GM18507 (cell line): ENCODE results near the gene RND3.

ENCODE experiments used
- DNase-seq: peaks from one replicate; pipeline ENCODE4 v3.0.0; 2011; ENCODE audit warnings: low read depth; ENCODE audit not compliant: insufficient read length; ENCODE audit errors: extremely low spot score
- FAIRE-seq: peaks from 2 replicates; lab custom pipeline; 2011; peaks lifted over from hg19 to GRCh38; lab: Jason Lieb, UNC

Gene RND3, protein sequence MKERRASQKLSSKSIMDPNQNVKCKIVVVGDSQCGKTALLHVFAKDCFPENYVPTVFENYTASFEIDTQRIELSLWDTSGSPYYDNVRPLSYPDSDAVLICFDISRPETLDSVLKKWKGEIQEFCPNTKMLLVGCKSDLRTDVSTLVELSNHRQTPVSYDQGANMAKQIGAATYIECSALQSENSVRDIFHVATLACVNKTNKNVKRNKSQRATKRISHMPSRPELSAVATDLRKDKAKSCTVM

DNA sequence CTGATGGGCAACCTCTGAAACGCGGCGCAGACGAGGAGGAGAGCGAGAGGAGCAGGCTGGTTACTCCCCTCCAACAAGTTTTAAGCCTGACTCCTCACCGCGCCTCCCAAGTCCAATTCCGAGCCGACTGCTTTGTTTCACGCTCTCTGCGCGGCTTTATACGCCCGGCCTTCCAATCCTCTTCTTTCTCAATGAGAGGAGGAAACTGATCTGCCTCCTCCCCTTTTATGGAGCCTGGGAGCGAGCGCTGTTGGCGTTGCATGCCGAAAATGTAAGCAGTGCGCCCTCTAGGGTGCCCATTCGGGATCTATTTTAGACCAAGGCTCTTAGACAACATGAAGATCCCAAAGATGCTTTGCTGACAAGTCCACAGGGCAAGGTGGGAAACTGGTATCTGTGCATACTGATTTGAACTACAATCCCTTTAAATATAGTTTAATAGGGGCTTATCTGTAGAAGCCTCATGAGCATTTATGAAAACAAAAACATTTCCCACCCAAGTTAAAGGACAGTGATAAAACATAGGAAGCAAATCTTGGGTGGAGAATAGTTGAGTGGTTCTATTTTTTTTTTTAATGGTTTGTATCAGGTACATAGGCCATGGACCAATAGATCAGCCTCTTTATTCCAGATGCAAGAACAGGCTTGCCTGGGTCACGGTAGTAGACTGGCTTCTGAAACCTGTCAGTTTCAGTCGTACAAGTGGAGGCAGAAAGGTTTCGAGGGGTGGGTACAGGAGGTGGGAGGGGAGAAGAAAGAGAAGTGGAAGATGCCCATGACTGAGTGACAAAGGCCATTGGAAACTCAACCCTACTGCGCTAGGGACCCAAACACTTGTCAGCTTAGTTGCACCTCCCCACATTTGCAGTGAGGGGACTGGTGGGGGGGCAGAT is at the start of gene RND3:
Gene RND3 (minus strand): TSS at position 131 of the 893 bp plus-strand sequence. CDS start 250 bp downstream, outside the sequence.
- FAIRE-seq: peak; percentile 70

DNA sequence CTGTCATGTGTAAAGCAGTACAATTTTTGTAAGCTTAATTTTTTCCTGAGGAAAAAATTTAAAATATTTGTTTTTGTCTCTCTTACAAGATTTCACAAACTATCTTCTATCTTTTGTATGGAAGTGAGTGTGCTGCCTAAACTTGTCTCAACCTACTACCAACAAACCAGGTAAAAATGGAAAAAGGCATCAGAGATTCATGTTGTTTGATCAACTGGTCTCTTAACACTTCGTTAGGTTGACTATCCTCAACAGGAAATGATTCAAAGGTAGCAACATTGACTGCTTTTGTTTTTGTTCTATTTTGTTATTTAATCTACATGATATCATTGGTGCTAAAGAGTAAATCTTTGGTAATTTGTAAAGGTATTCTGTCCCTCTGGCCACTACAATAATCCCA is 47.7 kb upstream of the RND3 start:
- DNase-seq: no peak
- FAIRE-seq: no peak

More for the DNA sequence above, at the start of gene RND3:
- DNase-seq: no peak

DNA sequence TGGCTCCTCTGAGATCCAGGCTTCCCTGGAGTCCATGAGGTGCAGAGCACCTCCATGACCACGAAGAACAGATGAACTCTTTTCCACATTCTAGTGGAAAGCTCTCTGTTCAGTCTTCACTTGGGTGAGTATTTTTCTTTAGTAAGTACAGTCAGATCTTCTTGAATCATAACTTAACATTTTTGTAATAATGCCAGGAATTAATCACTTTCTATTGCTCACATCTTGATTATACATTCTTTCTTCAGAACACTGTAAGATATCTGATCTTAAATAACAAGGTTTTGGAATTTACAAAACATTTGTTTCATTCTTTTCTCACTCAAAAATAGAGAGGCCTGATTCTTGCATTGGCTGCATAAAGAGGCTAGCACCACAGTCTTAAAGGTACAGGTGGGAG is 45.4 kb upstream of the RND3 start:
- no peak for FAIRE-seq
- DNase-seq: no peak

DNA sequence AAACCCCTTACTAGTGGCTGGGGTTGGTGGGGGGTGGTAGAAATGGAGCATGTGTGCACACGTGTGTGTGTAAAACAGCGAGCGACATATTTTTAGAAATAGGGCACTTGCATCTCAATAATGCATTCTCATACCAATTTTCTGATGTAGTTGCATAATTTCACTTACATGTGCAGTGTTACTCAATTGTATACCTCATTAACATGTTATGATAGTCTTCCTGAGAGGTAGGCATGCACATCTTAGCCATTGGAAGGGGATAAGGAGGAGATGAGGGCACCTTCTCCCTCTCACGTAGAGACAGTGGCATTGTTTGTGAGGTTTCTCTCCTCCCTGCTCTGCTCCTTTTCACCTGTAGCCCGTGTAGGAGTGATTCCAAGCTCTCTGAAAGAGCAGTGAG is 44.6 kb upstream of the RND3 start:
- DNase-seq: no peak
- no peak for FAIRE-seq

DNA sequence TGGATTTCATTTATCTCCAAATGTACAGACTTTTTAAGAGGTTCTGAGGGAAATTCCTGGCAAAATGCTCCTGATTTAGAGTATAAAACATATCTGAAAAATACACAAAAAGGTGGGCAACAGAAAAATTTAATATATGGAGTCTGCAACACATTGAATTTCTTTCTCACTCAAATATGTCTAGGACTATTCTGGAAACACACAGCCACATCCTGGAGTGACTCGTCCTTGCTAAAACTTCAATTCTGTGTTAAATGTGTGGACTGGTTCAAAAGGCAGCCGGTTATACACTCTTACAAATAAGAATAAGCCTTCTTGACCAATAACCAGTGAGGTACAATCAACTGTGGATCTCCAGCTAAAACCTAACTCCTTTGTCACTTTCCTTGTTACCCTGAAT is 44.1 kb upstream of the RND3 start:
- DNase-seq (no peak), FAIRE-seq (no peak)

DNA sequence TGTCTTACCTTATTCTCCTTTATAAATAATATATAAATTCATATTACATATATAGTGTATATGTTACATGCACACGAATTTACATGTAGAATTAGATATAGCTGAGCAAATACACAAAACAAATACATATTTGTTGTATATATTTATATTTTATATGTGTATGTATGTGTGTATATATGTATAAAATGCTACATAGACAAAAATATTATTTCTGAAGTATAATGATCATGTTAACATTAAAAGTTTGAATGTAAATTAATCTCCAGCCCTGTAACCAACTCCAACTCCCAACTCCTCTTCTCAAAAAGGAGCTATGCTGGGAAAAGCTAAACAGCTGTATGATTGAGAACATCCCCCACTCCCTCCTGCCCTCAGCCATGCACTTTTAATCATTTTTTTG is 42.7 kb upstream of the RND3 start:
- no peak for FAIRE-seq
- no peak for DNase-seq

DNA sequence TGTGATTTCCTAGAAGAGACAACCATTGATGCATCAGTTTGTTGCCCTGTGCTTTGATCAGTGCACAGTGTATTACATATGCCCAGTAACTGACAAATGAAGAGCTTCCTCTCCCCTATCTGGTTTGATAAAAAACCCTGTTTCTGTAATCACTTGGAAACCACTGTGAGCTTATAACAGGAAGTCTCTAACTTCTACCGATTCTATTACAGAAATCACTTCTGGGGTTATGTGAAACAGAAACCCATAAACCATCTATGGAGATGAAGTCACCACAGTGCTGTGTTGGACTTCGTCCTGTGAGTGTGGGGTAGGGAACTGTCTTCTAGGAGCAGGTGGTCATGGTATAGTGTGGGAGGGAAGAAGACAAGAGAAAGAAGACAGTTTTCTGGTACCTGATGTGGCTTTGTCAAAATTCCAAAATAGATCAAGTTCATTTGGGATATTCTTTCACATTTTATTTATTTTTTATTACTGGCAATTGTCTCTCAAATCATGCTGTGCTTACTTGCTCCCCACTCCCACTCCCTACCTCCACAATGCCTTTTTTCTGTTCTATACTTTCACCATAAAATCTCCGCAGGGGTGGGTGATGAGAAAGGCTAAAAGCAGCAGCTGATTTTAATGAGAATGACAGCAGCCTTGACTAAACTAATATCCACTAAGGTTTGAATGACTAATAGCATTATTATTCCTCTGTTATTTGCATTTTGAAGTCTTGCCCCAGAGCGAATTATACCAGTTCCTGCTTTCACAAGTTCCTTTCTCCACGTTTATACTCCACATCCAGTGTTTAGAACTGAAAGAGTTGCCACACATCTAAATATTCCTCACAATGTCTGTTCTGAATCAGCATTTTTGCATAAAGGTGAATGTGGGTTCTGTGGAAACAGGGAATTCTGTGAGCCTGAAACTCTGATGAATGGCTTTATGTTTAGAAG is 41.7 kb upstream of the RND3 start:
- FAIRE-seq (peak; percentile 73), DNase-seq (peak; percentile 8)

DNA sequence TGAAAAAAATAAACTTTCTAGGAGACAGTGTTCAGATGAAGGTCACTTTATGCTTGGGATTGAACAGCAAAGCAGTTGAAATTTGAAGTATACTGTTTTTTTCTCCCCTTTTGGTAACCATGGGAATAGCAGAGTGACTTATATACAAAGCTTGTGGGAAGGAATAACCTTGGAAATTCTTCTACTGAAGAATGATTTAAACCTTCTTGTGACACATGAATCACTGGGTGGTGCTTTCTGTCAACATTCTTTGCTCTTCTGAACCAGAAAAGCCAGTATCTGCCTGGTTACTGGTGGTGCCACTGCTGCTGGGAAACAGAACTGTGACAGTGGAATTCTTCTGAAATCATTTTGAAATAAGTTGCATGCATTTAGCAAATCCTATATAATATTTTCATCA is 39.4 kb upstream of the RND3 start:
- DNase-seq (no peak), FAIRE-seq (no peak)

DNA sequence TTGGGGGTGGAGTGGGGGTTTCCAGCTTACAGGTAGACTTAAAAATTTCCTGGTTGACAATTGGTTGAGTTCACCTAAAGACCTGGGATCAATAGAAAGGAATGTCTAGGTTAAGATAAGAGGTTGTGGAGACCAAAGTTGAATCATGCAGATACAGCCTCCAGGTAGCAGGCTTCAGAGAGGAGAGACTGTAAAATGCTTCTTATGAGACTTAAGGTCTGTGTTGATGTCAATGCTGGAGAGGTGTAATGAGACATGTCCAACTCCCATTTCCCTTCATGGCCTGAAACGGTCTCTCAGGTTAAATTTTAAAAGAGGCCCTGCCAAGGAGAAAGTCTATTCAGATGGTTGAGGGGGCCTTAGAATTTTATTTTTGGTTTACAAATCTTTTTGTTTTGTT is 38.5 kb upstream of the RND3 start:
- FAIRE-seq: no peak
- DNase-seq: no peak

DNA sequence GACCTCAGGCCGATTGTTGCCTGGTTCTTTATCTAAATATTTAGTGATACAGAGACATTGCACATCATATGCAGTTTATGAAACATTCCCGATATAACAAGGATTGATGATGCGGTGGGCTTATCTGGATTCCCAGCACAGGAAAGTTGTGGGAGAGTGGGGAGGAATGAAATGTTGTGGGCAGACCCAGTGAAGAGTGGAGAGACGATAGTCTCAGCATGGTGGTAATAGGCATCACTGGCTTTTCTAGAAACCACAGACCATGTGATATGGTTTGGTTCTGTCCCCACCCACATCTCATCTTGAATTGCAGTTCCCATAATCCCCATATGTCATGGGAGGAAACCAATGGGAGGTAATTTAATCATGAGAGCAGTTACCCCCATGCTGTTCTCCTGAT is 34.8 kb upstream of the RND3 start:
- FAIRE-seq (no peak), DNase-seq (no peak)

DNA sequence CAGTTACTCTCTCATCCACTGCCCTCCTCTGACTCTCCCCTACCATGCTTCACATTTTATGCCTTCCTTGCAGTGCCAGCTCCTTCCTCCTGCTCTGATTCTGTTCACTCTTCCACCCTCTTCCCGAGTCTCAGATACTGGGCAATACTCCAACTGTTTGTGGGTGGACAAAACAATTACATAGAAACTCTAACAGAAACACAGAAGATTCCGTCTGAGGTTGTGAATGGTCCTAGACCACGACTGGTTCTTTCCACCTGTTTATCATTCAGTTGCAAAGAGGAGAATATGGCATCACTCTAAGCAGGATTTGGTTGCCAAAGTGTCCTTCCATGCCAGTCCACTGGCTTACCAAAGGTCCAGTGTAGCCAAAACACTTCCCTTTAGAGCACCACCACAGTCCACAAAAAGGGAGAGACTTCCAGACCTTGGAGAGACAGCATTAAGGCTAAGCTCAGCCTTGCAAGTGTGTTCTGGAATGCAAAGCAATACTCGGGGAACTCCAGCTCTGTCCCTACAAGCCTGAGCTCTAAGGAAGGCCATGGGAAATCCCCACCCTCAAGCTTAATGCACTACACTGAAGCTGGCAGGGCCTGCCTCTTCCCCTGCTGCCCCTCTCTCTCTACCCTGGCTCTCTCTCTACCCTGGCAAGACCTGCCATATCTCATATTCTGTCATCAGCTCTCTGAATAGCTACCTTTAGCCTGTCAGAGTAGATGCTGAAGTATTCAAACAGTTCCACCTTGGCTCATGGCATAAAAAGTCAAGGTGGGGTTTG is 33.6 kb upstream of the RND3 start:
- no peak for FAIRE-seq
- DNase-seq: no peak

DNA sequence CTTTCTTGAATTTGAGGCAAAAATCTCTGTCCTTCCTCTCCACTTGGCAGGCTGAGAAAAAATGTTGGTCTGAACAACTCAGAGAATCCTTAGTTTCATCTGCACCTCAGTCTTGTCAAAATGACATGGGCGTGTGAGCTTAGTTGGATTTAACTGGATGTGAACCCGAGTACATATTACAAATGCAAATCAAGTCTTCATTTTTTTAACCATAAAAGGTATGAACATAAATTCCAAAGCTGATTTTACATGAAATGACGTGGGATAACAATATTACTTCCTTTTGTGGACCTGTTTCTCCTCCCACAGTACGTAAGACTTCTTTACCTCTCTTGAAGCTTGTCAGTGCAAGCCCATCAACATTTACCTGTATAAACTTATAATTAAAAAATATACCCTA is 32.6 kb upstream of the RND3 start:
- FAIRE-seq: no peak
- DNase-seq: no peak

DNA sequence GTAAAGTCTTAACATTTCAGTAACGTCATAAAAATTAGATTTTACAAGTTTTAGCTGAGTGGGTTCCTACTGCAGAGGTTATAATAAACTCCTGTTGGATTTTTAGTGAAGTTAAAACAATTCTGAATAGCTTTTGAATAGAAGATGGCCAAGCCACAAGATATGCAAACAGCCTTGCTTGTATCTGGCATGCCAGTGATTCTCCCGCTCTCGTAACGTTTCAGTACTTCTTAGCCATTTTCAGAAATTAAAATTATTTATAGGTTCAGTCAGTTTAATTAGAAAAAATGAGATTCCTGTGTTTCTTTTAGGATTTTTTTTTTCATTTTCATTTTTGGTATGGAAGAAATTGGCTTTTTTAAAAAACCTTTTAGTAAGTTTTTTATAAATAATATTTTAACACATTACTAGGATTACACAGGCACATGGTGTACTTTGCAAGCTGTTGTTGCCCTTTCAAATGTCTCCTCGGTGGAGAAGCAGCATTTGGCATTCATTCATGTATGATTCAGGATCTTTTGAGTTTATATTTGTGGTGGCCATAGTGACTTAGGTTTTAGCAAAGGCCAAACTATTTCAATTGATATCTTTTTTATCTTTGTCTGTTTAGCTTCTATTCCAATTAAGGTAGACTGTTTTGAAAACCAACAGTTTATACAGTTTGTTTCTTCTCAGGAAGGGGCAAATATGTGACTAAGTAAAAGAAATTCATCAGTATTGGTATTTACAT is 30.6 kb upstream of the RND3 start:
- FAIRE-seq (no peak), DNase-seq (no peak)

DNA sequence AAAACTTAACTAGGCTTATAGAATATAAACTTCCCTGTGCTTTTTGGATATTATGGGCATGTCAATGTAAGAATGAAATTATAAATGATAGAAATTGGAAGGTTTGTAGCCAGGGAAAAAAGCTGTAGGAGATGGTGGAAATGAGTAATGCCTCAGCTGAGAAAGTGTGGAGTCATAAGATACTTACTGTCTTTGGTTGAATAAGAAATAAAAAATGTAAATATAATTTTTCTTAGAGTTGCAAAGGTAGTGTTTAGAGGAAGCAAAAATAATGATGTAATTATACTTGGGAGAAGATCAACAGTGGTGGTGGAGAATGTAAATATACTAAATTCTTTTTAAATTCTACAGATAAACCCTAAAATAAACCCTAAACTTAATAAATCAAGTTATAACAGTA is 26.2 kb upstream of the RND3 start:
- no peak for FAIRE-seq

DNA sequence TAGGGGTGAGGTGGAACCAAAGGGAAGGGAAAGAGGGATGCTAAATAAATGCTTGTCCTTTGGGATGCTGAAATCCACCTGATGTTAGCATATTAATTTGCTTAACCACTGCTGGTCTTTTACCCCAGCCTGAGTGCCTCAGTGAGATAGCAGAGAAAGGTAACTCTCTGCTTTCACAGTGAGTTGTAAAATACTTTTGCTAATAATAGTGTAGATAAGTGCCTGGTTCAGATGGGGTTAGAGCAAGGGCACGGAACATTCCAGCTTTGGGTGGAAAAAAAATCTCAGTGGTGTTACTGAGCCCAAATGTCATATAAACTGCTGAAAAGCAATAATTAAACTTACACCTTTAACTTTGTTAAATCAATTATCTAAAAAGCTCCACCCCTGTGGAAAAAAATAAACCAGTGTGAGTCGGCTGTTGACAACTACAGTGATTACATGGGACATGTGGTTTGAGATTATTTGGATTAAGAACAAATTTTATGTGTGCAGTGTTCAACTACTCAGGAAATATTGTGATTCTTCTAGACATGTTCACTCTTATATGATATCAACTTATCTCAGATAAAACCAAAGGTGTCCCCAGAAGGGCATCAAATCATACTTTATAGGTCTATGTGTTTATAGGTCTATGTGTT is 21.1 kb upstream of the RND3 start:
- no peak for DNase-seq
- no peak for FAIRE-seq

More for the DNA sequence above, 26.2 kb upstream of the RND3 start:
- no peak for DNase-seq

DNA sequence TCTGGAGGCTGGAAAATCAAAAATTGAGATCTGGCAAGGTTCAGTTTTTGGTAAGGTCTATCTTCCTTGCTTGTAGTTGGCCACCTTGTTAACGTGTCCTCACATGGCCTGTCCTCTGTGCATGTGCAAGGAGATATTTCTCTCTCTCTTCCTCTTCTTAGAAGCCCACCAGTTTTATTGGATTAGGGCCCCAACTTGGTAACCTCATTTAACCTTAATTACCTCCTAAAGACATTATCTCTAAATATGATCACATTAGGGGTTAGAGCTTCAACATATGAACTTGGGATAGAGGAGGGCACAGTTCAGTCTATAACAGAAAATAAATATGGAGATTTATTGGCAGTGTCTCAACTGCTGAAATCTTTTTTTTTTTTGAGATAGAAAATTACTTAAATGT is 19.6 kb upstream of the RND3 start:
- DNase-seq: no peak
- FAIRE-seq: no peak

DNA sequence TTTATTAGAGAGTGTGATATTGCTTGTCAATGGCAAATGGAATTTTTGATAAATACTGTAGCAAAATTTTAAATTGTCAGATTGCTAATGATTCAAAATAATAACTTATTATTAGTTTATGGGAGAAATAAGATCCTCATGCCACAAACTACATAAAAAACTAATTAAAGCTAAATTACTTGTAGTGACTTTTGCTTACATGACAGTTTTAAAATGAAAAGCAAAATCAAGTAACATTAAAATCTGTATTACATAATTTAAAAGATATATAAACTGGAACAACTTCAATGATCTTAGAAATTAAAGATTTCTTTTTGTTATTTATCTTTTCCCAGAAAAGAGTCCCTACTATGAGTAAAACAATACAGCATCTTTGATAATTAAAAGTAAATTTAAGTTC is 17.7 kb upstream of the RND3 start:
- FAIRE-seq: no peak

DNA sequence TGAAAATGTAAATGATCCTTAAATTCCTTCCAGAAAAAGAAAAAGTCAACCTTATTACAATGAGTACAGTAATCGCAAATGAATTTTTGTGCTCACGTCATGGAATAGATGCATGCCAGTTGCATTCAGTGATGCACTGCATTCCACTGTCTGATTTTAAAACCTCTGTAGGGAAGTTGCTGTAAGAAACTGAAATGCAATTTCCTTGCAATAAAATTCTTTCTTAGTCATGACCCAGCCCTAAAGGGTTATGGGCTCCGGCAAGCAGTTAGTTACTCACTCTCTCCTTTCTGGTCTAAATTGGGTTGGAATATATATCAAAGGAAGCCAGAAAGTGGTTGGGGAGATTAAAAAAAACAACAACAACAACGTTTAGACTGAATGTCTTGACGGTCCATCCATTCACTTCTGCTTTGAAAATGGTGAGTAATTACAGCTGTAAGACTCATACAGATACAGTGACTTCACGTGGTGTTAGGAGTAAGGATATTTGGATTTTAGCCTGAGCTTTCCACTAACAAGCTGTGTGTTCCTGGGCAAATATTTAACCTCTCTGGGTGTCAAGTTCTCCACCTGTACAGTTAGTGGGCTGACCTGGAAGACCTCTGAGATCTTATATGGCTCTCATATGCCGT is 8.6 kb upstream of the RND3 start:
- DNase-seq (no peak), FAIRE-seq (no peak)

More for the DNA sequence above, 17.7 kb upstream of the RND3 start:
- DNase-seq: no peak
